Right atrium auricular region (tissue), 2 donors: Measurements from ENCODE around the gene SPAG5. TPM values are rescaled to one million over a fixed set of nuclear protein-coding genes. Genes with fewer than 3 reads are reported as not detected.

Source experiments
- DNase-seq: peaks from one replicate; pipeline ENCODE4 v3.0.0-alpha.2; 2019; ENCODE audit warnings: low spot score
- H3K27ac ChIP-seq, 2 donors: fragments of 200-600 bp; sonication (generic); 1 replicate in 1 of 2; 2 replicates in 1 of 2; pipeline ENCODE4 v1.5.1; 2016 to 2019
- H3K27me3 ChIP-seq, 2 donors: fragments of 200-600 bp; sonication (generic); one replicate each; pipeline versions ENCODE4 v1.5.1 to v1.6.0; 2017 to 2019
- H3K36me3 ChIP-seq: fragments of 200-600 bp; sonication (generic); one replicate; pipeline ENCODE4 v1.5.1; 2016
- H3K4me1 ChIP-seq, 2 donors: fragments of 200-600 bp; sonication (generic); one replicate each; pipeline versions ENCODE4 v1.5.1 to v1.6.0; 2017 to 2019
- H3K4me3 ChIP-seq, 2 donors: fragments of 200-600 bp; sonication (generic); 1 replicate in 1 of 2; 2 replicates in 1 of 2; pipeline ENCODE4 v1.5.1; 2017 to 2019; ENCODE audit warnings: mild to moderate bottlenecking in 1 of 2, moderate library complexity in 1 of 2
- H3K9me3 ChIP-seq, 2 donors: fragments of 200-600 bp; sonication (generic); one replicate each; pipeline ENCODE4 v1.5.1; 2019
- CTCF ChIP-seq, 2 donors: fragments of 200-600 bp; sonication (generic); IDR thresholded peaks; one replicate each; pipeline ENCODE4 v1.5.1; 2019; ENCODE audit warnings: antibody characterized with exemption in 2 of 2
- total RNA-seq, 2 donors: library from RNA; depleted of rRNA; stranded (reverse); fragments of >200 nt; gene quantifications; one replicate each; pipeline ENCODE4 v1.1.0, GENCODE V29; 2016

SPAG5 gene
- total RNA-seq, 2 donors from 2014 or later = 0.98 to 1.1 TPM

GRCh38 chr17:28643983-28644786, 45.4 kb upstream of the SPAG5 start:
- no peaks in the 10 kb centered on the region for H3K27me3 ChIP-seq
- peaks cover 0 to 43% of the 10 kb centered on the region in 2 donors for H3K4me1 ChIP-seq
- peak overlapping the region; percentile 91 to 96 for H3K4me3 ChIP-seq
- peak; percentile 67 for DNase-seq
- peaks cover 45% of the 10 kb centered on the region for H3K36me3 ChIP-seq
- peak overlapping the region; percentile 91 to 97 for H3K27ac ChIP-seq
- H3K9me3 ChIP-seq = no peaks in the 10 kb centered on the region
- peak in 1 of 2 donors; percentile 55 for TF ChIP-seq CTCF (IDR thresholded peaks at IDR 0.05)

- no peak for DNase-seq
- H3K4me1 ChIP-seq = peaks cover 0 to 31% of the 10 kb centered on the region in 2 donors
- no peak overlapping the region for H3K4me3 ChIP-seq
- H3K36me3 ChIP-seq = peaks cover 65% of the 10 kb centered on the region
- H3K27me3 ChIP-seq = no peaks in the 10 kb centered on the region
- no peak overlapping the region for H3K27ac ChIP-seq
- no peaks in the 10 kb centered on the region for H3K9me3 ChIP-seq
- no peak for TF ChIP-seq CTCF (IDR thresholded peaks at IDR 0.05)
Measured at GRCh38 chr17:28641579-28641978, 42.8 kb upstream of the SPAG5 start.

GRCh38 chr17:28635506-28635905, 36.7 kb upstream of the SPAG5 start:
- no peak for TF ChIP-seq CTCF (IDR thresholded peaks at IDR 0.05)
- H3K4me3 ChIP-seq = no peak overlapping the region
- H3K27ac ChIP-seq = no peak overlapping the region
- H3K9me3 ChIP-seq = no peaks in the 10 kb centered on the region
- no peaks in the 10 kb centered on the region for H3K4me1 ChIP-seq
- H3K27me3 ChIP-seq = no peaks in the 10 kb centered on the region
- H3K36me3 ChIP-seq = peaks cover 100% of the 10 kb centered on the region
- no peak for DNase-seq

GRCh38 chr17:28634206-28634865, 35.5 kb upstream of the SPAG5 start:
- no peak for DNase-seq
- no peaks in the 10 kb centered on the region for H3K27me3 ChIP-seq
- TF ChIP-seq CTCF (IDR thresholded peaks at IDR 0.05) = no peak
- no peak overlapping the region for H3K4me3 ChIP-seq
- H3K4me1 ChIP-seq = no peaks in the 10 kb centered on the region
- H3K9me3 ChIP-seq = no peaks in the 10 kb centered on the region
- peaks cover 100% of the 10 kb centered on the region for H3K36me3 ChIP-seq
- no peak overlapping the region for H3K27ac ChIP-seq

GRCh38 chr17:28626818-28627217, 28.0 kb upstream of the SPAG5 start:
- DNase-seq = no peak
- Histone ChIP-seq H3K27me3 (no peaks in the 10 kb centered on the region), H3K36me3 (peaks cover 64% of the 10 kb centered on the region), H3K9me3 (no peaks in the 10 kb centered on the region), H3K4me3 (no peak overlapping the region), H3K4me1 (peaks cover 0 to 6% of the 10 kb centered on the region in 2 donors), H3K27ac (no peak overlapping the region)
- TF ChIP-seq CTCF (IDR thresholded peaks at IDR 0.05) = no peak
